ENCODE results near the gene PPP4R1.

Gene PPP4R1

GRCh38 chr18:9530226-9531009 lies 83.9 kb downstream of the PPP4R1 start:
- H3K27me3 ChIP-seq (ENCODE audit: insufficient read depth, poor library complexity, severe bottlenecking) = no peaks in the 10 kb centered on the region
- H3K27ac ChIP-seq (replicated peaks) = no peak overlapping the region; the same call in 1 of the 2 replicates
- no peak for TF ChIP-seq GABPA (IDR thresholded peaks at IDR 0.05; ENCODE audit: low read depth)
- no peak for TF ChIP-seq SPI1 (IDR thresholded peaks at IDR 0.05; ENCODE audit: borderline replicate concordance, low read depth)
- no peak for TF ChIP-seq REST (IDR thresholded peaks at IDR 0.05; ENCODE audit: insufficient replicate concordance, low read depth)
- TF ChIP-seq CTCF (IDR thresholded peaks at IDR 0.05; ENCODE audit: insufficient read depth, low read length) = no peak
- TF ChIP-seq POLR2AphosphoS5 (IDR thresholded peaks at IDR 0.05; ENCODE audit: low read depth) = no peak
- no peak overlapping the region for H3K4me3 ChIP-seq (replicated peaks; ENCODE audit: insufficient read depth, low read length)
- DNase-seq (ENCODE audit: low read depth in 1 of 2, low spot score in 1 of 2) = peak; percentile 18 to 75

DNA sequence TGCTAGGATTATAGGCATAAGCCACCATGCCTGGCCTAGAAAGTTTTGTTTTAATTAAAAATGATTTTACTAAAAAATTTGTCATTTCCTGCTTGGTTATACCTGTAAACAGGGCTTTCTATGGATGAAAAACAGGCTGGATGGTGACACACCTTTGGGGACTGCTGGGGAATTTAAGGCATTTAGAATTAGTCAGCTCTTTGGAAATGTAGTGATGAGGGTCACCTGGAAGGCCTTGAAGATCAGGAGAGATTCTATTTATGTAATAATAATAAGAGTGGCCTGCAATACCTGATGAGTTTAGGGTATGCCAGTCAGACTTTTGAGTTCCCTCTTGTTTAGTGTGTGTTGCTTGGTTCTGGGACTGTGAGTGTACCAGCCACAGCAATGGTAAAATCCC lies 87.9 kb downstream of the PPP4R1 start:
- Histone ChIP-seq H3K27ac (replicated peaks) (no peak overlapping the region), H3K4me3 (replicated peaks; ENCODE audit: insufficient read depth, low read length) (no peak overlapping the region), H3K27me3 (ENCODE audit: insufficient read depth, poor library complexity, severe bottlenecking) (no peaks in the 10 kb centered on the region)
- no peak for DNase-seq (ENCODE audit: low read depth in 1 of 2, low spot score in 1 of 2)
- no peak for TF ChIP-seq GABPA (IDR thresholded peaks at IDR 0.05; ENCODE audit: low read depth)
- no peak for TF ChIP-seq CTCF (IDR thresholded peaks at IDR 0.05; ENCODE audit: insufficient read depth, low read length)
- no peak for TF ChIP-seq SPI1 (IDR thresholded peaks at IDR 0.05; ENCODE audit: borderline replicate concordance, low read depth)
- no peak for TF ChIP-seq REST (IDR thresholded peaks at IDR 0.05; ENCODE audit: insufficient replicate concordance, low read depth)
- TF ChIP-seq POLR2AphosphoS5 (IDR thresholded peaks at IDR 0.05; ENCODE audit: low read depth) = no peak

- Histone ChIP-seq H3K27me3 (ENCODE audit: insufficient read depth, poor library complexity, severe bottlenecking) (no peaks in the 10 kb centered on the region), H3K27ac (replicated peaks) (no peak overlapping the region), H3K4me3 (replicated peaks; ENCODE audit: insufficient read depth, low read length) (no peak overlapping the region)
- no peak for TF ChIP-seq POLR2AphosphoS5 (IDR thresholded peaks at IDR 0.05; ENCODE audit: low read depth)
- no peak for TF ChIP-seq GABPA (IDR thresholded peaks at IDR 0.05; ENCODE audit: low read depth)
- TF ChIP-seq SPI1 (IDR thresholded peaks at IDR 0.05; ENCODE audit: borderline replicate concordance, low read depth) = no peak
- no peak for TF ChIP-seq REST (IDR thresholded peaks at IDR 0.05; ENCODE audit: insufficient replicate concordance, low read depth)
- no peak for TF ChIP-seq CTCF (IDR thresholded peaks at IDR 0.05; ENCODE audit: insufficient read depth, low read length)
- DNase-seq (ENCODE audit: low read depth in 1 of 2, low spot score in 1 of 2) = no peak
Measured at GRCh38 chr18:9522952-9523351, 91.4 kb downstream of the PPP4R1 start.

All from HL-60 (cell line).